Liver (tissue), 9 donors: ENCODE data around the gene MAD2L1. TPM values are rescaled to one million over a fixed set of nuclear protein-coding genes. Genes with fewer than 3 reads are reported as not detected.

Experiments
- DNase-seq: peaks from one replicate; pipeline ENCODE4 v3.0.0-alpha.2; 2017; ENCODE audit warnings: low spot score
- H3K27ac ChIP-seq, 2 donors: one replicate each; pipeline ENCODE4 v1.7.0; 2013; ENCODE audit warnings: inconsistent platforms in 2 of 2, low read length in 2 of 2, control low read depth in 1 of 2, low read depth in 1 of 2, mild to moderate bottlenecking in 1 of 2
- H3K27me3 ChIP-seq, 4 donors: one replicate each; pipeline versions ENCODE4 v1.6.1 to v1.7.0; 2013; ENCODE audit warnings: low read length in 3 of 4, inconsistent platforms in 1 of 4, mild to moderate bottlenecking in 1 of 4, moderate library complexity in 1 of 4; ENCODE audit not compliant: control insufficient read depth in 4 of 4, insufficient read depth in 4 of 4
- H3K36me3 ChIP-seq, 4 donors: one replicate each; pipeline versions ENCODE4 v1.6.1 to v1.7.0; 2013; ENCODE audit warnings: low read length in 3 of 4, mild to moderate bottlenecking in 3 of 4, low read depth in 1 of 4, moderate library complexity in 1 of 4; ENCODE audit not compliant: control insufficient read depth in 4 of 4, insufficient read depth in 3 of 4
- H3K4me1 ChIP-seq, 4 donors: one replicate each; pipeline versions ENCODE4 v1.6.1 to v1.7.0; 2013; ENCODE audit warnings: low read length in 3 of 4, mild to moderate bottlenecking in 3 of 4, moderate library complexity in 1 of 4; ENCODE audit not compliant: control insufficient read depth in 4 of 4, insufficient read depth in 4 of 4
- H3K4me3 ChIP-seq, 3 donors: one replicate each; pipeline versions ENCODE4 v1.6.1 to v1.7.0; 2013; ENCODE audit warnings: low read length in 3 of 3, control low read depth in 1 of 3, low read depth in 1 of 3, mild to moderate bottlenecking in 1 of 3
- H3K9ac ChIP-seq, 2 donors: one replicate each; pipeline ENCODE4 v1.7.0; 2013; ENCODE audit warnings: low read length in 2 of 2, mild to moderate bottlenecking in 2 of 2, moderate library complexity in 2 of 2, control low read depth in 1 of 2, low read depth in 1 of 2
- H3K9me3 ChIP-seq, 4 donors: one replicate each; pipeline versions ENCODE4 v1.6.1 to v1.7.0; 2013; ENCODE audit warnings: low read length in 3 of 4; ENCODE audit not compliant: control insufficient read depth in 4 of 4
- ATF3 ChIP-seq: IDR thresholded peaks from 2 replicates; pipeline ENCODE4 v1.6.1; 2016; ENCODE audit warnings: antibody characterized with exemption
- CTCF ChIP-seq: fragments of 150-350 bp; IDR thresholded peaks from 2 replicates; pipeline ENCODE4 v1.5.1; 2017; ENCODE audit warnings: improper control_type of control experiment, low read depth, low read length; ENCODE audit not compliant: missing input control
- FOXA1 ChIP-seq: IDR thresholded peaks from 2 replicates; pipeline ENCODE4 v1.6.1; 2016; ENCODE audit warnings: antibody characterized with exemption
- FOXA2 ChIP-seq: IDR thresholded peaks from 2 replicates; pipeline ENCODE4 v1.6.1; 2016; ENCODE audit warnings: antibody characterized with exemption
- GABPA ChIP-seq, 2 donors: IDR thresholded peaks in 1 of 2; conservative IDR thresholded peaks in 1 of 2; 2 replicates each; pipeline ENCODE4 v1.6.1; 2016; ENCODE audit warnings: antibody characterized with exemption in 2 of 2, mild to moderate bottlenecking in 1 of 2, moderate library complexity in 1 of 2
- HNF4G ChIP-seq: IDR thresholded peaks from 2 replicates; pipeline ENCODE4 v1.6.1; 2016; ENCODE audit warnings: antibody characterized with exemption
- JUND ChIP-seq, 2 donors: IDR thresholded peaks; 2 replicates each; pipeline ENCODE4 v1.6.1; 2016; ENCODE audit warnings: antibody characterized with exemption in 2 of 2
- MAX ChIP-seq: IDR thresholded peaks from 2 replicates; pipeline ENCODE4 v1.6.1; 2016; ENCODE audit warnings: antibody characterized with exemption
- RAD21 ChIP-seq, 2 donors: IDR thresholded peaks; 2 replicates each; pipeline ENCODE4 v1.6.1; 2016; ENCODE audit warnings: antibody characterized with exemption in 2 of 2, mild to moderate bottlenecking in 2 of 2
- REST ChIP-seq: IDR thresholded peaks from 2 replicates; pipeline ENCODE4 v1.6.1; 2016; ENCODE audit warnings: antibody characterized with exemption, mild to moderate bottlenecking
- RXRA ChIP-seq, 2 donors: IDR thresholded peaks; 2 replicates each; pipeline ENCODE4 v1.6.1; 2017 to 2018; ENCODE audit warnings: antibody characterized with exemption in 2 of 2, mild to moderate bottlenecking in 1 of 2
- SP1 ChIP-seq: IDR thresholded peaks from 2 replicates; pipeline ENCODE4 v1.6.1; 2018; ENCODE audit warnings: antibody characterized with exemption, mild to moderate bottlenecking
- YY1 ChIP-seq: IDR thresholded peaks from 2 replicates; pipeline ENCODE4 v1.6.1; 2016; ENCODE audit warnings: antibody characterized with exemption, mild to moderate bottlenecking
- WGBS: extraction: QIAGEN DNeasy Blood & Tissue Kit; methylation state at CpG from one replicate; pipeline ENCODE4 v1.1.7; 2013; 5-methylcytosine and 5-hydroxymethylcytosine counted together
- polyA plus RNA-seq, 2 donors: library from polyadenylated mRNA; stranded (reverse) in 1 of 2; unstranded in 1 of 2; fragments of 200-250 nt in 1 of 2; fragments of >200 nt in 1 of 2; fragmentation: Nextera tagmentation in 1 of 2; extraction: Ambion mirVana in 1 of 2; gene quantifications; one replicate each; pipeline versions ENCODE4 v1.2.1 to v1.2.3, GENCODE V29; 2013 to 2015
- total RNA-seq, 2 donors: library from RNA; depleted of rRNA; stranded (reverse); fragments of >200 nt; gene quantifications; one replicate each; pipeline ENCODE4 v1.2.3, GENCODE V29; 2014
- donor health status: healthy.
- donor health status: healthy.
- donor health status: healthy.
- donor health status: healthy.
- donor health status: healthy.

The MAD2L1 gene
- total and polyA plus RNA-seq, 4 donors, result 0.17 to 28.1 (median 2.3) TPM

GRCh38 chr4:120111745-120112144, 45.1 kb upstream of the MAD2L1 start:
- TF ChIP-seq CTCF (no peak), REST (no peak), GABPA (IDR thresholded peaks at IDR 0.05 in 1 of 2, conservative IDR thresholded peaks at IDR 0.05 in 1 of 2) (no peak), RAD21 (IDR thresholded peaks at IDR 0.05) (no peak), ATF3 (no peak), FOXA1 (no peak), FOXA2 (no peak), YY1 (no peak), SP1 (no peak), HNF4G (no peak), MAX (no peak)
- WGBS, result 92% methylated on average over 1 of the region's 1 CpG
- no peaks in the 10 kb centered on the region for H3K27me3 ChIP-seq
- no peak overlapping the region for H3K9ac ChIP-seq
- no peak overlapping the region for H3K27ac ChIP-seq
- H3K9me3 ChIP-seq, result no peaks in the 10 kb centered on the region
- no peak for DNase-seq
- no peaks in the 10 kb centered on the region for H3K36me3 ChIP-seq
- no peaks in the 10 kb centered on the region for H3K4me1 ChIP-seq
- no peak overlapping the region for H3K4me3 ChIP-seq

- no peaks in the 10 kb centered on the region for H3K36me3 ChIP-seq
- H3K27me3 ChIP-seq, result no peaks in the 10 kb centered on the region
- no peak overlapping the region for H3K27ac ChIP-seq
- no peak for TF ChIP-seq RXRA (IDR thresholded peaks at IDR 0.05)
- H3K4me3 ChIP-seq, result no peak overlapping the region
- DNase-seq, result no peak
- H3K9ac ChIP-seq, result no peak overlapping the region
- no peaks in the 10 kb centered on the region for H3K4me1 ChIP-seq
- H3K9me3 ChIP-seq, result no peaks in the 10 kb centered on the region
Observed at GRCh38 chr4:120109406-120109805, 42.8 kb upstream of the MAD2L1 start.

- TF ChIP-seq CTCF (no peak), RXRA (IDR thresholded peaks at IDR 0.05) (no peak), JUND (IDR thresholded peaks at IDR 0.05) (no peak), GABPA (IDR thresholded peaks at IDR 0.05 in 1 of 2, conservative IDR thresholded peaks at IDR 0.05 in 1 of 2) (no peak), RAD21 (IDR thresholded peaks at IDR 0.05) (no peak), FOXA2 (no peak)
- H3K9me3 ChIP-seq, result no peaks in the 10 kb centered on the region
- H3K27ac ChIP-seq, result no peak overlapping the region
Observed at GRCh38 chr4:120105472-120105871, 38.8 kb upstream of the MAD2L1 start.

More at GRCh38 chr4:120105472-120105871, 38.8 kb upstream of the MAD2L1 start:
- Histone ChIP-seq H3K36me3 (no peaks in the 10 kb centered on the region), H3K4me3 (no peak overlapping the region), H3K9ac (no peak overlapping the region), H3K4me1 (no peaks in the 10 kb centered on the region), H3K27me3 (no peaks in the 10 kb centered on the region)
- WGBS, result 85% methylated on average over 1 of the region's 1 CpG
- DNase-seq, result no peak
